ENCODE results near the gene HAUS3. TPM values are rescaled to one million over a fixed set of nuclear protein-coding genes. Genes with fewer than 3 reads are reported as not detected.

The HAUS3 gene
- total RNA-seq, 2 donors from 2014 or later, result 3.7 to 4.1 TPM

DNA sequence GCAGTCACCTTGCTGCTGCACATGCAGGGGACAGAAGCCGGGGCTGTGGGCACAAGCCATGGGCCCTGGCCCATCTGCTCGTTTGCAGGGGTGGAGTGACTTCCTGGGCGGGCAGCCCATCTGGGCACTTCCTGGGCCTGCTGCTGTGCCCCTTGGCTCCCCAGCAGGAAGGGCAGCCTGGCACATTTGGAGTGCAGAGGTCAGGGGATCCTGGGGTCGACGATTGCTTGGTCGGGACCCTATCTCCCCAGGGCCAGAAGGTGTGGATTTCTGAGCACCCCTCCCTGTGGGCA is 30.9 kb upstream of the HAUS3 start:
- Histone ChIP-seq H3K36me3 (no peaks in the 10 kb centered on the region), H3K4me1 (peaks cover 0 to 18% of the 10 kb centered on the region in 2 donors), H3K9me3 (no peaks in the 10 kb centered on the region), H3K4me3 (no peak overlapping the region), H3K27me3 (no peaks in the 10 kb centered on the region), H3K27ac (no peak overlapping the region)
- TF ChIP-seq, protein P1, sequence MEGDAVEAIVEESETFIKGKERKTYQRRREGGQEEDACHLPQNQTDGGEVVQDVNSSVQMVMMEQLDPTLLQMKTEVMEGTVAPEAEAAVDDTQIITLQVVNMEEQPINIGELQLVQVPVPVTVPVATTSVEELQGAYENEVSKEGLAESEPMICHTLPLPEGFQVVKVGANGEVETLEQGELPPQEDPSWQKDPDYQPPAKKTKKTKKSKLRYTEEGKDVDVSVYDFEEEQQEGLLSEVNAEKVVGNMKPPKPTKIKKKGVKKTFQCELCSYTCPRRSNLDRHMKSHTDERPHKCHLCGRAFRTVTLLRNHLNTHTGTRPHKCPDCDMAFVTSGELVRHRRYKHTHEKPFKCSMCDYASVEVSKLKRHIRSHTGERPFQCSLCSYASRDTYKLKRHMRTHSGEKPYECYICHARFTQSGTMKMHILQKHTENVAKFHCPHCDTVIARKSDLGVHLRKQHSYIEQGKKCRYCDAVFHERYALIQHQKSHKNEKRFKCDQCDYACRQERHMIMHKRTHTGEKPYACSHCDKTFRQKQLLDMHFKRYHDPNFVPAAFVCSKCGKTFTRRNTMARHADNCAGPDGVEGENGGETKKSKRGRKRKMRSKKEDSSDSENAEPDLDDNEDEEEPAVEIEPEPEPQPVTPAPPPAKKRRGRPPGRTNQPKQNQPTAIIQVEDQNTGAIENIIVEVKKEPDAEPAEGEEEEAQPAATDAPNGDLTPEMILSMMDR (IDR thresholded peaks at IDR 0.05), result no peak
- no peak for DNase-seq (ENCODE audit: low spot score)

DNA sequence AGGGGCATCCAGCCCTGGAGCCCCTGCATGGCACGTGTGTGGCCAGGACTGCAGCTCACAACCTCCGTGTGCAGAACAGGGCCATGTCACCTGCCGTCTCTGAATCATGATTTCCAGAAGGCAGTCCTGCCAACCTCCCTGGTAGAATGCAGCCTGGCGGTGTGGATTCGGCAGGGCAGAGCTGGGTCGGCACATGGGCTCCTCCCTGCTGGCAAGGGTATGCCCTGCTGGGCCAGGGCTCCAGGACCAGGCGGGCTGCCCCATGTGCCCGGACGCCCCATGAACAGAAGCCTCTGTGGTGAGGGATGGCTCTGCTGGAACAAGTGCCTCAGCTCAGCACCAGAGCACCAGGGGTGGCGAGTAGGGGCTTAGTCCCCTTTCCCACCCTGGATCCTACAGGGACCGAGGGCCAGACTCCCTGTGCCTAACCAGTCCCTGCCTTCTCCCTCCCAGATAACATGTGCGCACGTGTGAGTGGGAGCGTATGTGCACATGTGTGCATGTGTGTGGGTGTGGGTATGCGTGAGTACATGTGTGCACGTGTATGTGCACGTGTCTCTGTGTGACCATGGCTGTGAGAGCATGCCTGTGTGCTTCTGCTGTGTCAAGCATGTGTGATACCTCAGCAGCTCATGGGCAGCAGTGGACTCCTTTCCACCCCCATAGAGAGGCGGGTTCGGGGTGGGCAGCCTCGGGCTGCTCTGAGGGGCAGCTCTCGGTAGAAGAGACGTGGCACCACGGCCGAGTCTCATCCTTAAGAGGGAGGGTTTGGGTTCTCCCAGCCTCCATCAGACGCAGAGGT is 30.3 kb upstream of the HAUS3 start:
- Histone ChIP-seq H3K27ac (no peak overlapping the region), H3K4me1 (peaks cover 0 to 19% of the 10 kb centered on the region in 2 donors), H3K36me3 (no peaks in the 10 kb centered on the region), H3K9me3 (no peaks in the 10 kb centered on the region), H3K4me3 (no peak overlapping the region), H3K27me3 (no peaks in the 10 kb centered on the region)
- TF ChIP-seq, protein P1 (IDR thresholded peaks at IDR 0.05), result no peak
- no peak for DNase-seq (ENCODE audit: low spot score)

DNA sequence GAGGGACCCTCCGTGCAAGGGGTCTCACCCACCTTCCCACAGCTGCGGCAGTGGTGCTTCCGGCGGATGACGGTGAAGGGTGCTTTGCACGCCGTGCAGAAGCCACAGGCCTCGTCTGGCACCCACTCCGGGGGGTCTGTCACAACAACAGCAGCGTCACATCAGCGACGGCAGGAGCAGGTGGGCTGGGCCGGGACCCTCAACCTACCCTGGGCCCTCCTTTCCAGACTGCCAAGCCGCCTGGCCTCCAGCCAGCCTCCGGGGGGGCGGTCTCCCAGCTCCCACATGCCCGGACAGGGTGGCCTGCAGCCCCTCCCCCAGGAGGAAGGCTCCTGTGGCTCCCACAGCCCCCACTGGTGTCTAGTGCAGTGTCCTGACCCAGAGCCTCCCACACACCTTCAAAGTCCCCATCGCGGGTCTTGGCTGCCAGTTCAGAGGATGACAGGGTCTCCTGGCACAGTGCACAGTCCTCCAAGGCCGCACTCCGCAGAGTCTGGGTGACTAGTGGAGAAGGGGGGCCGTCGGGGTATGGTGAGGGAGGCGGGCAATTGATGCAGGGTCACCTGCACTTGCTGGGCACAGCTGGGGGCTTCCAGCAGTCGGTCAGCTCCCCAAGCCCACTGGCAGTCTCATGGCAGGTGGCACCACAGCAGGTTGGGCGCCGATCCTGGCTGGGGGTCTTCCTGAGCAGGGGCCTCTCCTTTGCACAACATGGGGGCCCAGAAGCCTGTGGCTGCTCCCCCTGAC is 29.5 kb upstream of the HAUS3 start:
- H3K27me3 ChIP-seq, result no peaks in the 10 kb centered on the region
- peaks cover 0 to 27% of the 10 kb centered on the region in 2 donors for H3K4me1 ChIP-seq
- no peaks in the 10 kb centered on the region for H3K36me3 ChIP-seq
- TF ChIP-seq, protein P1 (IDR thresholded peaks at IDR 0.05), result no peak
- no peak overlapping the region for H3K27ac ChIP-seq
- DNase-seq (ENCODE audit: low spot score), result no peak
- H3K4me3 ChIP-seq, result no peak overlapping the region
- no peaks in the 10 kb centered on the region for H3K9me3 ChIP-seq

DNA sequence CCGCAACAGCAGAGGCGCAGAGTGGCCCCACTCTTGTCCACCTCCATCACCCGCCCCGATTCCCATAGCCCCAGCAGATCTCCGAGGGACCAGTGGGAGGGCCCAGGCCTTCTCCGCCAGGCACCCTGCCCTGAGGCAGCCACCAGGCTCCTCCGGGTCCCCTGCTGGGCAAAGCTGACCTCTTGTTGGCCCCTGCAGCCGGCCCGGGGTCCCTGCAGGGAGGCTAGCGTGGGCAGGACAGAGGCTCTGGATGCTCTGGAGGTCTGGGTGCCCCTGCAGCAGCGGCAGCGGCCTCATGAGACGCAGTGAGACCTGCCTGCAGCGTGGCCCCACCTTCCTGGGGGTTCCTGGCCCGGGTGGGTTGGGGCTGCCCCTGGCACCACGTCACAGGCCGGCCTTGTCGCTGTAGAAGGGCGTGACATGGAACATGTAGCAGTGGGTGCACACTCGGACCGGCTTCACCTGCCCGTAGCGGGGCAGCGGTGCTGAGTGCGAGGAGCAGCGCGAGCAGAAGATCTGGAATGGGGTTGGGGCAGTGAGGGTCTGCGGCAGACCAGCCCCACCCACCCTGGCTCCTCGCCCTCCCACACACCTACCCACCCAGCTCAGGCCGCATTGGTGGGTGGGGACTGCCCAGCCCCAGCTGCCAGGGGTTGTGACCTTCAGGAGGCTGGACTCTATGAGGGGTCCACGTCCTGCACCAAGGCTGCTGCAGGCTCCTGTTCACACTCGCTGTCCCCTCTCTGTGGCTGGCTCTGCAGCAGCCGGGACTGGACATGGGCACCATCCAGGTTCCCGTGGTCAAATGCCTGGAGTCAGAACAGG is 28.6 kb upstream of the HAUS3 start:
- DNase-seq (ENCODE audit: low spot score), result no peak
- TF ChIP-seq, protein P1 (IDR thresholded peaks at IDR 0.05), result no peak
- no peak overlapping the region for H3K27ac ChIP-seq

DNA sequence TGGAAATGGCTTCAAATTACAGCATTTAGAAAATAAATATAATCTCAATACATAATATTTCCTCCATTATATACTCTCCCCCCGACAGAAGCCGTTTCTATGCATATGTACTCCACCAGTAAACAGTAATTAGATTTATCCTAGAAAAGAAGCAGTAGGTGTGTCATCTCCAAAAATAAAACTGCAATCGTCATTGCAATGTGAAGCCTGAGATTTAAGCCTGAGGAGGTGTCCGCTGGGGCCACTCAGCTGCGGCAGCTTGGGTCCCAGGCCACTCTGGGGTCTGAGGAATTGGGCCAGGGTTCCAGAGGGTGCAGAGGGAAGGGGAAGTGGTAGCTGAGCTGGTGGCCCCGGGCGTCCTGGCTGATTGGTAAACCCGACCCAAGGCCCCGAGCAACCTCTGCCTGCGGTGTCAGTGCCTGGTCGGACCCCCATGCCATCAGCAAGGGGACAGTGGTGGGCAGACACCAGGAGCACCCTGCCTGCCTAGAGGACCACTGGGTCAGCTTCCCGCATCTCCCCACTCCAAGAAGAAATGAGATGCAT is 27.8 kb upstream of the HAUS3 start:
- TF ChIP-seq, protein P1 (IDR thresholded peaks at IDR 0.05), result no peak
- H3K27ac ChIP-seq, result no peak overlapping the region
- H3K4me3 ChIP-seq, result no peak overlapping the region
- peaks cover 0 to 44% of the 10 kb centered on the region in 2 donors for H3K4me1 ChIP-seq
- no peaks in the 10 kb centered on the region for H3K36me3 ChIP-seq
- no peak for DNase-seq (ENCODE audit: low spot score)
- H3K27me3 ChIP-seq, result no peaks in the 10 kb centered on the region
- no peaks in the 10 kb centered on the region for H3K9me3 ChIP-seq

More for the DNA sequence above, 28.6 kb upstream of the HAUS3 start:
- Histone ChIP-seq H3K36me3 (no peaks in the 10 kb centered on the region), H3K4me3 (no peak overlapping the region), H3K4me1 (peaks cover 0 to 36% of the 10 kb centered on the region in 2 donors), H3K27me3 (no peaks in the 10 kb centered on the region), H3K9me3 (no peaks in the 10 kb centered on the region)
